Measurements from ENCODE around the gene EGLN2.

EGLN2 gene

DNA sequence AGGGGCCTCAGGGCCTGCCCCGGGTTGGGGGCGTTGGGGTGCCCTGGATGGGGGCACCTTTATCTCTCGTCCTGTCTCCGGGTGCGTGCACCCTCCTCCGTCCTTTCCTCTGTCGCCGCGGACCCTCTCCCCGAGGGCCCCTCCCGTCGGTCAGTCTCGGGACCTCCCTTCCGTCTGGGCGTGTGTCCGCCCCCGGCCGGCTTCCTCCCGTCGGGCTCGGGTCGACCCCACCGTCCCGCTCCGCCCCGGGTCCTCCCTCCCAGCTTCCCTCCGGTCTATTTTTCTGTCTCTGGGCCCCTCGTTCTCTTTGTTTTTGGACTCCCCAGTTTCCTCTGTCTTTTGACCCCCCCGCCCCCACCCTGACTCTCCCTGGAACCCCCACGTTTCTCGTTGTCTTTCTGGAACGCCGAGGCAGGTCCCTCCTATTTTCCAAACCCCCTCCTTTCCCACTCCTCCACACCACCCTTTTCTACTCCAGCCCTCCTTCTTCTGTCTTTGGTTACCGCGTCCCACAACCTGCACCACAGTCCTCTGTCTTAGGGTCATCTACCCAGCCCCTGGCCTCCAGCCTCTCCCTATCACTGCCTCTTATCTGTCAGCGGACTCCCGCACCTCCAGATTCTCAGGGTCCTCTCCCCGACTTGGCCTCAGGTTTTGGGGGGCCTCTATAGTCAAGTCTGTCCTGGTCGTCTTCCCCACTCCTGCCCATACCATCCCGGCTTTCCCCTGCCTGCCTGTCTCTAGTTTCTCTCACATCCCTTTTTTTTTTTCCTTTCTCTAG, 757 bp downstream of the EGLN2 start:
- DNase-seq, result no peak
- in situ Hi-C loops (cut with MboI; ENCODE audit: low pct_unique_long_range_greater_than_20kb, low sequenced_read_pairs), result no loop called here

DNA sequence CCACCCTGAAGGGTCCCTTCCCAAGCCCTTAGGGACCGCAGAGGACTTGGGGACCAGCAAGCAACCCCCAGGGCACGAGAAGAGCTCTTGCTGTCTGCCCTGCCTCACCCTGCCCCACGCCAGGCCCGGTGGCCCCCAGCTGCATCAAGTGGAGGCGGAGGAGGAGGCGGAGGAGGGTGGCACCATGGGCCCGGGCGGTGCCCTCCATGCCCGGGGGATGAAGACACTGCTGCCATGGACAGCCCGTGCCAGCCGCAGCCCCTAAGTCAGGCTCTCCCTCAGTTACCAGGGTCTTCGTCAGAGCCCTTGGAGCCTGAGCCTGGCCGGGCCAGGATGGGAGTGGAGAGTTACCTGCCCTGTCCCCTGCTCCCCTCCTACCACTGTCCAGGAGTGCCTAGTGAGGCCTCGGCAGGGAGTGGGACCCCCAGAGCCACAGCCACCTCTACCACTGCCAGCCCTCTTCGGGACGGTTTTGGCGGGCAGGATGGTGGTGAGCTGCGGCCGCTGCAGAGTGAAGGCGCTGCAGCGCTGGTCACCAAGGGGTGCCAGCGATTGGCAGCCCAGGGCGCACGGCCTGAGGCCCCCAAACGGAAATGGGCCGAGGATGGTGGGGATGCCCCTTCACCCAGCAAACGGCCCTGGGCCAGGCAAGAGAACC, 1.5 kb downstream of the EGLN2 start:
- no peak for DNase-seq
- in situ Hi-C loops (cut with MboI; ENCODE audit: low pct_unique_long_range_greater_than_20kb, low sequenced_read_pairs), result no loop called here

DNA sequence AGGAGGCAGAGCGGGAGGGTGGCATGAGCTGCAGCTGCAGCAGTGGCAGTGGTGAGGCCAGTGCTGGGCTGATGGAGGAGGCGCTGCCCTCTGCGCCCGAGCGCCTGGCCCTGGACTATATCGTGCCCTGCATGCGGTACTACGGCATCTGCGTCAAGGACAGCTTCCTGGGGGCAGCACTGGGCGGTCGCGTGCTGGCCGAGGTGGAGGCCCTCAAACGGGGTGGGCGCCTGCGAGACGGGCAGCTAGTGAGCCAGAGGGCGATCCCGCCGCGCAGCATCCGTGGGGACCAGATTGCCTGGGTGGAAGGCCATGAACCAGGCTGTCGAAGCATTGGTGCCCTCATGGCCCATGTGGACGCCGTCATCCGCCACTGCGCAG, 2.0 kb downstream of the EGLN2 start:
- DNase-seq, result no peak
- in situ Hi-C loops (cut with MboI; ENCODE audit: low pct_unique_long_range_greater_than_20kb, low sequenced_read_pairs), result no loop called here

DNA sequence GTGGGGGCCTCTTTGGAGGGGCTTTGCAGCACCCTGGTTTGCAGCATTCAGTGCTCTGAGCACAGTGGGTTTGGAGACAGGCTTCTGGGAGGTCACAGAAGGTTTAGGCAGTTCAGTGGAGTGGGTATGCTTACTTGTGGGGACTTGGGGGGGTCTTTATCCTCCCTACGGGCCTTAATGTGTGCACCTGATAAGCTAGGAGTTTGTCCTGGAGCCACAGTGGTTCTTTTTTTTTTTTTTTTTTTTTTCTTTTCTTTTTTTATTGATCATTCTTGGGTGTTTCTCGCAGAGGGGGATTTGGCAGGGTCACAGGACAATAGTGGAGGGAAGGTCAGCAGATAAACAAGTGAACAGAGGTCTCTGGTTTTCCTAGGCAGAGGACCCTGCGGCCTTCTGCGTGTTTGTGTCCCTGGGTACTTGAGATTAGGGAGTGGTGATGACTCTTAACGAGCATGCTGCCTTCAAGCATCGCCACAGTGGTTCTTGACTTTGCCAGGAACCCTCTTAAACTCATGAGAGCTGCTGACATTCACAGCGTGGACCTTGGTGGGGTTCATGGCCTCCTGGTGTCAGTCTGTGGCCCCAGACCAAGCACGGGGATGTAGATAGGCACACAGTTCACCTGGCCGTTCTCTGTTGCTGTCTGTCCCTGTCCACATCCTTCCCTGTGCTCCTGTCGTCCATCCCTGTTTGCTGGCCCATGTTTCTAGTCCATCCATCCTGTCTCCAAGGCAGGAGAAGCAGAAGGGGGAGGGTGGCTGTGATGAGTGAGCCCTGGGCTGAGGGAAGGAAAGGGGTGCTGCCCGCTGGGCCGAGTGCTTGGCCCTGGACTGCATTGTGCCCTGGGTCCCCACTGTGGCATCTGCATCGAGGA, 2.7 kb downstream of the EGLN2 start:
- in situ Hi-C loops (cut with MboI; ENCODE audit: low pct_unique_long_range_greater_than_20kb, low sequenced_read_pairs), result no loop called here
- DNase-seq, result no peak

DNA sequence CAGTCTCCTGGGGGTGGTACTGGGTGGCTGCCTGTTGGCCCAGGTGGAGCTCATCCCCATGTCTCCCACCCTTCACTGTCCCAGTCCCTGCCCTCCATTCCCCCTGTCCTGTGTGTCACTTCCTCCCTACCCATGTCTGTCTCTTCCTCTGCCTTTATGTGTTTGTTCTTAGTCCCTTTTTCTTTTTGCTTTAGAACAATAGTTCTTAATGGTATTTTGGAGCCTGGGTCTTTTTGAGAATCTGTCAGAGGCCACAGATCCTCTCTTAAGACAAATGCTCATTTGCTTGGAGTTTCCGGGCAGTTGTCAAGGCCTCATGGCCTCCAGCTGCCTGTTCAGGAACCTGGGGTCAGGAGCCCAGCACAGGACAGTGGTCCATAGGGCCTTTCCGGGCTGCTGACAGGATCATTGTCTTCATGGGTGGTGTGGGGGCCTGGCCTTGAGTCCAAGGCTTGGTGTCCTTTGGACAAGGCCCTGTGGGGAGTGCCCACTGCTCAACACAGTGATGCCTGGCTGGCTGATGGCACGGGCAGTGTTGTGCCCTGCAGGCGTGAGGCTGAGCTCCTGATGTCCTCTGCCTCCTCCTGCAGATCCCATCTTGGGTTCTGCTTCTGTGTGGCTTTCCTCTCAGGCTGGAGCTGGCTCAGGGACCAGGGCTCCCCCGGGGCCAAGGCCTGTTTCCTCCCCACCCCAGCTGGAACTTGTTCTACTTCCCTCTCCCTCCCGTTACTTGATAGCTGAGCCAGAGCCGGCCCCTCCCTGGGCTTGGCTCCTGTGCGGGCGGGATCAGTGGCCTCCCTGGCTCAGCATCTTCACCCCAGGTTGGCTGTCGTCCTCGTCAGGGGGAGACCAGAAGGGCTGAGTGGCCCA, 3.5 kb downstream of the EGLN2 start:
- in situ Hi-C loops (cut with MboI; ENCODE audit: low pct_unique_long_range_greater_than_20kb, low sequenced_read_pairs), result no loop called here
- peak; percentile 66 for DNase-seq

DNA sequence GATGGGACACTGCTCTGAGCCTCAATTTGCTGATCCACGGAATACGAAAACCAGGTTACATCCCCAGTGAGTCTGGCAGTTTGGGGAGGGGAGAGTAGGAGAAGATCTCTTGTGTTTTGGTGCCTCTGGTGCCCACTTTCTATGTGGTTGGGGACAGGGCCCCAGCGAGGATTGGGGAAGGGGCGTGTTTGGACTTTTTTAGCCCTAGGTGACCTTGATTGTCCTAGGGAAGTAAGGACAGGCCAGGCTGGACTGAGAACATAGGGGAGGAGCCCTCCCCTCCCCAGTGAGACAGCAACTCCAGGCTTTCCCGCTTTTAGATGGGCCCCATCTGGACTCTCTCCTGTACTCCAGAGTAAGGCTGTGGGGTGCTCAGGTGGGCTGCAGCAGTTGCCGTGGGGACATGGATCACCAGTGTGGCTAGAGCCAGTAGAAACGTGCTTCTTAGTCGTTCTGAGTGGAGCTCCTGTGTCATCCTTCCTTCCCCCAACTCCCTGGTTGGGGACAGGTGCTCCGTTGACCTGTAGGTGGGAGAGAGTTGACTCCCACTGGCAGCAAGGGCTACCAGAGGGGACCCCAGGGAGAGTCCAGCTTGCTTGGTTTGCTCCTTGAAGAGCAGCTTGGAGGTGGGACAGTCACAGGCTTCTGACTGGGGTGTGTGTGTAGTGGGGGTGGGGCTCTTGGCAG, 4.3 kb downstream of the EGLN2 start:
- in situ Hi-C loops (cut with MboI; ENCODE audit: low pct_unique_long_range_greater_than_20kb, low sequenced_read_pairs), result no loop called here
- no peak for DNase-seq

DNA sequence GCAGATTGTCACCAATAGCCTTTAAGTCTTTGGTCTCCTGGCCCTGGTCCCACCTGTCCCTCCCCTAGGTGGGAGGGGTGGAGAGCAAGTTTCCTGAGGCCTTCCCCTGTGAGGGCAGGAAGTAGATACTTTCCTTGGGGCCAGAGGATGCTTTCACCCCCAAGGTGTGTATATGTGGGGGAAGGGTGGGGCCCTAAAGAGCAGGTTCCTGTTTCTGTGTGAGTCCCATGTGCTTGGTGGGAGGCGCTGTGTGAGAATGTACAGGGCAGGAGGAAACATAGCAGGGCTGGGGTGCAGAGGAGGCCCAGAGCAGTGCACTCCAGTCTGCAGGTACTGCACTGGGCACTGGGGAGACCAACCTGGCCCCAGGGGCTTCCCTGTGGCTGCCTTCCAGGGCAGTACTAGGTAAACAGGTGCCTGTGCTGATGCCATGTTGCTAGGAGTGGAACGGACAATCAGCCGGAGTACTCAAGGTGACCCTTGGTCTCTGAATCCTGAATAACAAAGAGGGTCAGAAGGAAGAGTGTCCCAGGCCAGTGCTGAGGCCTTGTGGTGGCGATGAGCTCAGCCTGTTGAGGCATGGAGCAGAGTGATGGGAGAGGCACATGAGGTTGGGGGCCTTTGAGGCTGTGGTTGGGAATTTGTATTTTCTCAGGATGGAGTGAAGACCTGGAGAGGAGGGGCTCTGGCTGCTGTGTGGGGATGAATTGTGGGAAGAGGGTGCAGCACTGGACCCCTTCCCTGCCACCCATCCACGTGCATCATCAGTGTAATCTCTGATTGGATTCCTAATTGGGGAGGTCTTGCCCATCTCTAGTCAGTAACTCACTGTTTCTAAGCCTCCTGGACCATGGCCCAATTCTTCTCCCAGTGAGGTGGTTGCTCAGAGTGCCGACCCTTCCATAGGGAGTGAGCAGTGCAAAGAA, 5.1 kb downstream of the EGLN2 start:
- in situ Hi-C loops (cut with MboI; ENCODE audit: low pct_unique_long_range_greater_than_20kb, low sequenced_read_pairs), result no loop called here
- peak; percentile 64 for DNase-seq

DNA sequence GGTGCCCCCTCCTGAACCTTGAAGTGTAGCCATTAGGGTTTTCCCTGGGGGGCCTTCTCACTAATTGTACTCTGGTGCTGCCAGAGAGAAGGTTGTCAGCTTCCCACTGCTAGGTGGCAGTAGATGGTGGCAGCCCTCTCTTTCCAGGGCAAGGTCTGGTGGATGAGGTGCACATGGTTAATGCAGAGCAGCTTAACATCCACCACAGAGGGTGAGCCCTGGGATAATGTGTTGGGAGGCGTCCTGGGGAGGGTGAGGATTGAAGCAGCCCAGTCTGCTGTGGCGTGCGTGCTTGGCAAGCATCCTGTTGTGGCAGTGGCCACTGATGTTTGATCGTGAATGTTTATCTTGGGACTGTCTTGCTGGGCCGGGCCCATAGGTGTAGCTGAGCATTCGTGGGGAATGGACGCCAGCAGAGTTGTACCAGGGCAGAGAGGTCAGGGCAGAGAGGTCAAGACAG, 5.8 kb downstream of the EGLN2 start:
- in situ Hi-C loops (cut with MboI; ENCODE audit: low pct_unique_long_range_greater_than_20kb, low sequenced_read_pairs), result no loop called here
- DNase-seq, result no peak

DNA sequence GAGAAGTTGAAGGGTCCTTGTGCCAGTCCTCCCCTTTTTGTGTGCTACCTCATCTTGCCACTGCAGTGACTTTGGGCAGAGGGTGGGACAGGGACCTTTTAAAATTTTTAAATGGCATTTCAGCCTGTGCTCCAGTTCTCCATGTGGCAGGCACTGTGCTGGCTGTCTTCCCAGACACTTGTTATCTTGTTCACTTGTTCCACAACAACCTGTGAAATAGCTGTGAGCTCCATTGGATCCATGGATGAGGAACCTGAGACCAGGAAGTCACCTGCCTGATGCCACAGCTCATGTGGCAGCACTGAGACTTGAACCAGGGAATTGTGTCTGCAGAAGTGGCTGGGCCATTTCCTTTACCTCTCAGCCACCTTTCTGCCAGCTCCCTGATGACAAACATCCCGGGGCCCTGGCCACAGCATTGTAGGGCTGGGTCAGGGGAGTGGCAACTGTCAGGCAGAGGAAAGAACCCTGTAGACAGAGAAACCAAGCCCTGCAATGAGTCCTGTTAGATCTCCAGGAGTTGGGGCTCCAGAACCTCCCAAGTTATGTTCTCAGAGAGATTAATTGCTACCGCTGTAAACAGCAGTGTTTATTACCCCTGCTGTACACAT, 6.4 kb downstream of the EGLN2 start:
- DNase-seq, result no peak
- in situ Hi-C loops (cut with MboI; ENCODE audit: low pct_unique_long_range_greater_than_20kb, low sequenced_read_pairs), result no loop called here

DNA sequence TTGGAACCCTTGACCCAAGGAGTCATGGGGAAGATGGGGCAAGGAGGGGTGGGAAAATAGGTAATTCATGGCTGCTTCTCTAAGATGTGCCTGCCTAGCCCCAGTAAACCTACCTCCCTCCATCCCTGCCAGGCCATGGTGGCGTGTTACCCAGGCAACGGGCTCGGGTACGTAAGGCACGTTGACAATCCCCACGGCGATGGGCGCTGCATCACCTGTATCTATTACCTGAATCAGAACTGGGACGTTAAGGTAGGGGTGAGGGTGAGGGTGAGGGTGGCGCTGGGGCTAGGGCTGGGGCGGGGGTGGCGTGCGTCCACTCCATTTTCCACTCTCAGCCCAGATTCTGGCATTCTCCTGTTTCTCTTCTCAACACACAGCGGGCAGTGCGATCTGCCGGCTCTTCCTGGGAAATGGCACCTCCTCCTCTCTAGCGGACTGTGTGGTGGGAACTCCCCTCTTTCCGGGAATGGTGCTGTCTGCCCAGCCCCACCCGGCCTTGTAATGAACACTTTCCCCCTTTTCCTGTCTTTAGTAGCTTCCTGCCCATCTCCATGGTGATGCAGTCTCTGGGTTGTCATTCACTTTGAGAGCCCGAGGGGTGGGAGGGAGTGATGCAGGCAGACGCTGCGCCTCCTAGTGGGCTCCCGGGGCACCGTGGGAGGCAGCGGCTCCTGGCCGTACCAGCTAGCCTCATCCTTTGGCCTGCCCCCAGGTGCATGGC, 7.6 kb downstream of the EGLN2 start:
- in situ Hi-C loops (cut with MboI; ENCODE audit: low pct_unique_long_range_greater_than_20kb, low sequenced_read_pairs), result no loop called here
- peak; percentile 95 for DNase-seq

DNA sequence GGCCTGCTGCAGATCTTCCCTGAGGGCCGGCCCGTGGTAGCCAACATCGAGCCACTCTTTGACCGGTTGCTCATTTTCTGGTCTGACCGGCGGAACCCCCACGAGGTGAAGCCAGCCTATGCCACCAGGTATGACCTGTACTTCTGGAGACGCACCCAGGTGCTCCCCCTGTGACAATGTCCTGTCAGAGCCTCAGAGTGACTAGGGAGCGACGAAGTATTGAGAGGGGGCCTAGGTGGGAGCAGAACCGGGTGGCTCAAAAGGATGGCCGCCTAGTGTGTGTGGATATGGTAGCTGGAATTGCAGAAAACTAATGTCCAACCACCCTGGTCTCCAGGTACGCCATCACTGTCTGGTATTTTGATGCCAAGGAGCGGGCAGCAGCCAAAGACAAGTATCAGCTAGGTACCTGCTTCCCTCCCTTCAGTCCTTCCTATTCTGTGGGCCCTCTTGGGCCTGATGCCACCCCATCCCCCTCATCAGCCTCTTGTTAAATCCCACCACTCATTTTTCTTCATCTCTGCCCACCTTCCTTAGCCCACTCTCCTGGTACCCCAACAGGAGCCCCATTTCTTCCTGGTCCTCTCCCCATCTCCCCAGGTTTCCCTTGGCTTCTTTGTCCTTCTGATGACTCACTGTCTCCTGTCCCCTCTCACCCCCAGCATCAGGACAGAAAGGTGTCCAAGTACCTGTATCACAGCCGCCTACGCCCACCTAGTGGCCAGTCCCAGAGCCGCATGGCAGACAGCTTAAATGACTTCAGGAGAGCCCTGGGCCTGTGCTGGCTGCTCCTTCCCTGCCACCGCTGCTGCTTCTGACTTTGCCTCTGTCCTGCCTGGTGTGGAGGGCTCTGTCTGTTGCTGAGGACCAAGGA, 8.4 kb downstream of the EGLN2 start:
- no peak for DNase-seq
- in situ Hi-C loops (cut with MboI; ENCODE audit: low pct_unique_long_range_greater_than_20kb, low sequenced_read_pairs), result no loop called here

DNA sequence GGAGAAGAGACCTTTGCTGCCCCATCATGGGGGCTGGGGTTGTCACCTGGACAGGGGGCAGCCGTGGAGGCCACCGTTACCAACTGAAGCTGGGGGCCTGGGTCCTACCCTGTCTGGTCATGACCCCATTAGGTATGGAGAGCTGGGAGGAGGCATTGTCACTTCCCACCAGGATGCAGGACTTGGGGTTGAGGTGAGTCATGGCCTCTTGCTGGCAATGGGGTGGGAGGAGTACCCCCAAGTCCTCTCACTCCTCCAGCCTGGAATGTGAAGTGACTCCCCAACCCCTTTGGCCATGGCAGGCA, 9.0 kb downstream of the EGLN2 start:
- no peak for DNase-seq
- in situ Hi-C loops (cut with MboI; ENCODE audit: low pct_unique_long_range_greater_than_20kb, low sequenced_read_pairs), result no loop called here

DNA sequence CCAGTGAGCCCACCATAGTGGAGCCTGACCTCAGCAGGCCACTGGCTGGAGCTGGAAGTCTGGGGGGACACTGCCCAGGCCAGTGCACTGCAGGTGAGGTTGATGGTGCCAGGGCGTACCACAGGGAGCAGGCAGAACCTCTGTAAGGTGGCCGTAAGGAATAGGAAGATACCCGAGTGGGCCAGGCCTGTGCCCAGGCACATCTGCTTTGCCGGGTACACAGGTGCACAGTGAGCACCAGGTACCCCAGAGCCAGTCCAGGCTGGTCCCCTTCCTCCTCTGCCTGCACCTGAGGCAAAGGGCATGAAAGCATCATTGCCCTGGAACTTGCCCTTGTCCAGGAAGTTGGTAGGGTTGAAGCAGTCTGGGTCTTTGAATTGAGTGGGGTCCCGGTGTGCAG, 9.5 kb downstream of the EGLN2 start:
- in situ Hi-C loops (cut with MboI; ENCODE audit: low pct_unique_long_range_greater_than_20kb, low sequenced_read_pairs), result no loop called here
- DNase-seq, result no peak

DNA sequence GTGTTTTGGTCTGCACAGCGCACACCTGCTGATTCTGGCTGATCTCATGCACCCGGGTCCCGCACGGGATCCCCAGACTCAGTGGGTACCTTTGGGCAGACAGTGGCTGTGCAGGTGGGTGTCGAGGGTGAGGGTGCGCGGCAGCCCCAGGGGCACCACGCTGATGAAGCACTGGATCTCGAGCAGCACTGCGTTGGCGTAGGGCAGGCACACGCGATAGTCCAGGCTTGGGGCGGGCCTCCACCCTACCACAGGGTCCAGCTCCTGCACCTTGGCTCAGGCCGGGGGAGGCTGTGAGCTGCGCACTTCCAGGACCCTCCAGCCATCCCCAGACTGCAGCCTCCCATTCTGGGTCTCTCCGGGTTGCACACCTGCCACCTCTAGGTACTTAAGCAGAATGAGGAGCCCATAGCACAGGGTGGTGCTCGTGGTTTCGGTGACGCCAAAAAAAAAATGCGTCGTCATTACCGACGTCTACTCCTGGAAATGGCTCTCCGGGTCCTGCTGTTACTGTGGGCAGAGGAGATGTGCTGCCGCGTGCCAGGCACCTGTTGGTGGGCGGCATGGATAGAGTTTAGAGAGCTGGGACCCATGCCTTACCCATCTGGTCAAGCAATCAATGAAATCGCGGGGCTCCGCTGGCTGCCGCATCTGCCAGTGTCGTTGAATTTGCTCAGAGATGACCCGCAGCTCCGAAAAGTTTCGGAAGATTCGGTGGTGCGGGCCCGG, 10.5 kb downstream of the EGLN2 start:
- in situ Hi-C loops (cut with MboI; ENCODE audit: low pct_unique_long_range_greater_than_20kb, low sequenced_read_pairs), result no loop called here
- DNase-seq, result no peak

DNA sequence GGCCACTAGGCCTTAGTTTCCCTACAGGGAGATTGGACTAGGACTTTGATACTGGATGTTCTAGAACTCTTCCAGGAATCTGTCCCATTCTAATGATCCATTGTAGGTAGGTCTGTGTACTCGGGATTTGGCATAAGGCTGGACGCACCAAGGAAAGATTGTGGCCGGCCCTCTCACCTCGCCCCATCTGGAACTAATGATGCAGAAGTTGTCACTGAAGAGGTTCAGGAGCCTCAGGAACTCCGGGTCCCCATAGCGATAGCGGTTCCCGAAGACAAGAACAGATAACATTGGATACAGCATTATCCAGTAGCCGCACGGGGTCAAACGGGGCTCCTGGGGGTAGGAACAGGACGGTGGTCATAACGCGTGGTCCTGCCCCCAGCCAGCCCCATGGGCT, 11.2 kb downstream of the EGLN2 start:
- in situ Hi-C loops (cut with MboI; ENCODE audit: low pct_unique_long_range_greater_than_20kb, low sequenced_read_pairs), result no loop called here
- DNase-seq, result no peak
